ENCODE data around the gene SUN1. TPM values are rescaled to one million over a fixed set of nuclear protein-coding genes. Genes with fewer than 3 reads are reported as not detected.
A peak's percentile ranks its signal among the peaks of the same experiment; 100 is the strongest.

SUN1 gene
- total and polyA plus RNA-seq, 9 of the 15 experiments (the other 6 are each of a cell fraction or from before 2014, with no cell fraction given) = 36.8 to 132 (median 62.3) TPM

GRCh38 chr7:896346-897075, 64.2 kb downstream of the SUN1 start:
- no peak overlapping the region for H3K4me2 ChIP-seq (ENCODE audit: insufficient read depth, low read length)
- no peaks in the 10 kb centered on the region for H3K27me3 ChIP-seq (ENCODE audit: control insufficient read depth in 2 of 2, insufficient read depth in 2 of 2, low read length in 2 of 2)
- TF ChIP-seq LARP7 (IDR thresholded peaks at IDR 0.05) = no peak
- peak; percentile 59; the same call in 1 of the 2 replicates for TF ChIP-seq ZBTB33 (CRISPR knock-in tag; IDR thresholded peaks at IDR 0.05)
- TF ChIP-seq RBFOX2 (IDR thresholded peaks at IDR 0.05; ENCODE audit: low read depth, low read length) = 0 out of 2 replicates have a peak, but pooled peaks have one; percentile 3
- peak; percentile 76 for TF ChIP-seq RBM22 (IDR thresholded peaks at IDR 0.05; ENCODE audit: low read depth, low read length, poor library complexity, severe bottlenecking)
- TF ChIP-seq POLR2G (IDR thresholded peaks at IDR 0.05; ENCODE audit: low read depth, low read length) = peak; percentile 61; the same call in 1 of the 2 replicates
- TF ChIP-seq REST (IDR thresholded peaks at IDR 0.05; ENCODE audit: borderline replicate concordance) = peak; percentile 72
- TF ChIP-seq REST (CRISPR knock-in tag; IDR thresholded peaks at IDR 0.05; ENCODE audit: low read depth) = no peak
- no peak for TF ChIP-seq ELF1 (tag; IDR thresholded peaks at IDR 0.05)
- peaks cover 67% of the 10 kb centered on the region; the same call in 2 of the 3 replicates for H3K36me3 ChIP-seq (ENCODE audit: control insufficient read depth, insufficient read depth, low read length)
- intact Hi-C loops (cut with micrococcal nuclease) (no loop called here), in situ Hi-C loops (cut with MboI) (no loop called here)
- no peaks in the 10 kb centered on the region; the same call in 2 of the 3 replicates for H3K79me2 ChIP-seq (ENCODE audit: control insufficient read depth, insufficient read depth, low read length)
- DNase-seq (ENCODE audit: extremely low read depth in 1 of 4, low spot score in 3 of 4) (no peak), FAIRE-seq (no peak), ATAC-seq (no peak)
- H3K4me1 ChIP-seq (replicated peaks in 1 of 2; ENCODE audit: control insufficient read depth in 2 of 2, insufficient read depth in 2 of 2, low read length in 2 of 2) = peaks cover 15 to 66% of the 10 kb centered on the region in 2 experiments; a peak in 4 of 5 replicates
- CTCF ChIA-PET (ENCODE audit: low intra/inter-chr PET ratio) = no interaction called here
- H3K9me3 ChIP-seq (replicated peaks; ENCODE audit: control insufficient read depth, insufficient read depth, low read depth, low read length) = no peaks in the 10 kb centered on the region
- no TSS peak for BruUV-seq (replicated peaks)
- no peak overlapping the region for H3K27ac ChIP-seq (ENCODE audit: extremely low read depth, low read depth, low read length)
- no peak overlapping the region for H3K9ac ChIP-seq (ENCODE audit: insufficient read depth in 1 of 2, low read depth in 2 of 2, low read length in 2 of 2)
- POLR2A ChIA-PET = interaction anchor here (0.7 kb wide), 1 partner anchor 20 kb away, joined by 3 read pairs; the partner anchor contains the start of gene GET4
- H3K9me1 ChIP-seq (ENCODE audit: control insufficient read depth, insufficient read depth, low read length) = no peaks in the 10 kb centered on the region
- H3K4me3 ChIP-seq = no peak overlapping the region
- no peak overlapping the region for H2AFZ ChIP-seq (ENCODE audit: low read depth, low read length)
- no peaks in the 10 kb centered on the region; the same call in 1 of the 2 replicates for H4K20me1 ChIP-seq (replicated peaks; ENCODE audit: control insufficient read depth, insufficient read depth, low read length)
- 91% methylated on average over 34 of the region's 42 CpGs for whole genome bisulfite sequencing (ENCODE audit: insufficient coverage, low coverage, missing lambda C conversion rate)
